ENCODE measurements around the gene PNRC1.
"Not testable (repeated sequence)": the region's sequence is repeated elsewhere in the genome, so short reads cannot be mapped to it uniquely, and the experiment has no call there.

The PNRC1 gene

DNA sequence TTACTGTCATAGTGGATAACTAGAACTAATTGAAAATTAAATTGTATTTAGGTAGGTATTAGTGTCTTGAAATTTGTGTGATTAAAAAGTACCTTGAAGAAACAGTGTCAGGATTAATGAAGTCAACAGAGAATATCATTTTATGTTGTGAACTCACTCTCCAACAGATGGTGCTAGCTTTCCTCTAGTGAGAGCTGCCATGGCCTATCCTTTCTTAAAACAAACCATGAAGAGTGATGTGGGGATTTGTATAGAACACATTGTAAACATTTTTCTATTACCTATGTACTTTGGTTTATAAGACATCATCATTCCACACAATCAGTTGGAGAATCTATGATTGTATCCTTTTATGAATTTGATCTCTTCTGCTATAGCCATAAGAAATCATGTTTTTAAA is 42.1 kb downstream of the PNRC1 start:
- Histone ChIP-seq H3F3A (ENCODE audit: insufficient read depth, low read length) (peaks cover 14% of the 10 kb centered on the region; the same call in 1 of the 2 replicates), H3K9ac (ENCODE audit: low read length) (no peak overlapping the region), H3K36me3 (replicated peaks; ENCODE audit: insufficient read depth, low read length) (no peaks in the 10 kb centered on the region), H3K4me1 (ENCODE audit: low read length) (peaks cover 18% of the 10 kb centered on the region), H3K27ac (ENCODE audit: low read length) (no peak overlapping the region), H3K9me2 (replicated peaks; ENCODE audit: insufficient read depth, low read length) (no peaks in the 10 kb centered on the region), H3K27me3 (replicated peaks; ENCODE audit: insufficient read depth, low read length) (no peaks in the 10 kb centered on the region), H3K4me2 (ENCODE audit: low read depth, low read length) (0 out of 2 replicates have a peak overlapping the region, but pooled peaks have one; percentile 22), H3K79me2 (ENCODE audit: low read length) (no peaks in the 10 kb centered on the region), H4K20me1 (ENCODE audit: insufficient read depth, low read length) (no peaks in the 10 kb centered on the region), H3K9me3 (replicated peaks; ENCODE audit: insufficient read depth, low read length) (no peaks in the 10 kb centered on the region), H3K4me3 (ENCODE audit: low read length) (no peak overlapping the region), H2AFZ (ENCODE audit: low read length) (no peak overlapping the region)
- TF ChIP-seq EZH2phosphoT487 (IDR thresholded peaks at IDR 0.05; ENCODE audit: low read length) (no peak), CTCF (IDR thresholded peaks at IDR 0.05; ENCODE audit: low read length) (peak; percentile 71)
- peak; percentile 71 for DNase-seq

DNA sequence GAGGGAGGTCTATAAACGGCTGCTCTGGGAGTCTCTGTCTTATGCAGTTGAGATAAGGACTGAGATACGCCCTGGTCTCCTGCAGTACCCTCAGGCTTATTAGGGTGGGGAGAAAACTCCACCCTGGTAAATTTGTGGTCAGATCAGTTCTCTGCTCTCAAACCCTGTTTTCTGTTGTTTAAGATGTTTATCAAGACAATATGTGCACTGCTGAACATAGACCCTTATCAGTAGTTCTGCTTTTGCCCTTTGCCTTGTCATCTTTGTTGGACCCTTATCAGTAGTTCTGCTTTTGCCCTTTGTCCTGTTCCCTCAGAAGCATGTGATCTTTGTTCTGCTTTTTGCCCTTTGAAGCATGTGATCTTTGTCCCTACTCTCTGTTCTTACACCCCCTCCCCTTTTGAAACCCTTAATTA is 47.7 kb downstream of the PNRC1 start:
- H2AFZ ChIP-seq (ENCODE audit: low read length); H3K4me3 ChIP-seq (ENCODE audit: low read length); H3F3A ChIP-seq (ENCODE audit: insufficient read depth, low read length); H3K27ac ChIP-seq (ENCODE audit: low read length); H3K4me1 ChIP-seq (ENCODE audit: low read length); H3K9me2 ChIP-seq (replicated peaks; ENCODE audit: insufficient read depth, low read length); H3K27me3 ChIP-seq (replicated peaks; ENCODE audit: insufficient read depth, low read length); H3K9ac ChIP-seq (ENCODE audit: low read length); H4K20me1 ChIP-seq (ENCODE audit: insufficient read depth, low read length); H3K4me2 ChIP-seq (ENCODE audit: low read depth, low read length); DNase-seq; H3K36me3 ChIP-seq (replicated peaks; ENCODE audit: insufficient read depth, low read length); H3K9me3 ChIP-seq (replicated peaks; ENCODE audit: insufficient read depth, low read length); H3K79me2 ChIP-seq (ENCODE audit: low read length): not testable (repeated sequence)

DNA sequence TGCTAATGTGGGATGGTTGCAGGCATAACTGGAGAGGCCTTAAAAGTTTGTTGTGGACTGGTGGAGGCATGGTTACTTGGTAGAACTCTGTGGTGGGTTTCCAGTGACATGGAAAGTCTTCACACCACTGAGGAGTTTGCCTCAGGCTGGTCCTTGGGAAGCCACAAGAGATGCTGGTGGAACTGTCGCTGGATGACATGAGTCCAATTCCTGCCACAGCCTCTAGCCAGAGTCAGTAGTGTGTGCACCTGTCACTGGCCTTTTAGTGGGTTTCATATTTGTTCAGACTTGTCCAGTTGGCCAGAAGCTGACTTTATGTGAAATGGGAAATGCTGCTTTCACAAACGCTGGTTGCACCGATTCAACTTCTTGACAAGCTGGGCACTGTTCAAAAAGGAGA is 51.0 kb downstream of the PNRC1 start:
- H3K79me2 ChIP-seq (ENCODE audit: low read length): no peaks in the 10 kb centered on the region
- no peak overlapping the region for H2AFZ ChIP-seq (ENCODE audit: low read length)
- no peak overlapping the region for H3K4me3 ChIP-seq (ENCODE audit: low read length)
- no peak overlapping the region for H3K4me2 ChIP-seq (ENCODE audit: low read depth, low read length)
- DNase-seq: no peak
- no peak overlapping the region for H3K9ac ChIP-seq (ENCODE audit: low read length)
- no peaks in the 10 kb centered on the region for H3K36me3 ChIP-seq (replicated peaks; ENCODE audit: insufficient read depth, low read length)
- H3K9me2 ChIP-seq (replicated peaks; ENCODE audit: insufficient read depth, low read length): no peaks in the 10 kb centered on the region
- no peaks in the 10 kb centered on the region for H3F3A ChIP-seq (ENCODE audit: insufficient read depth, low read length)
- H4K20me1 ChIP-seq (ENCODE audit: insufficient read depth, low read length): no peaks in the 10 kb centered on the region
- H3K27me3 ChIP-seq (replicated peaks; ENCODE audit: insufficient read depth, low read length): no peaks in the 10 kb centered on the region
- H3K4me1 ChIP-seq (ENCODE audit: low read length): 0 out of 2 replicates have a peak, but pooled peaks cover 5% of the 10 kb centered on the region
- TF ChIP-seq EZH2 (optimal IDR thresholded peaks at IDR 0.05; ENCODE audit: low read depth, low read length) (no peak), EZH2phosphoT487 (IDR thresholded peaks at IDR 0.05; ENCODE audit: low read length) (no peak), CTCF (IDR thresholded peaks at IDR 0.05; ENCODE audit: low read length) (no peak)
- H3K9me3 ChIP-seq (replicated peaks; ENCODE audit: insufficient read depth, low read length): no peaks in the 10 kb centered on the region
- H3K27ac ChIP-seq (ENCODE audit: low read length): no peak overlapping the region

DNA sequence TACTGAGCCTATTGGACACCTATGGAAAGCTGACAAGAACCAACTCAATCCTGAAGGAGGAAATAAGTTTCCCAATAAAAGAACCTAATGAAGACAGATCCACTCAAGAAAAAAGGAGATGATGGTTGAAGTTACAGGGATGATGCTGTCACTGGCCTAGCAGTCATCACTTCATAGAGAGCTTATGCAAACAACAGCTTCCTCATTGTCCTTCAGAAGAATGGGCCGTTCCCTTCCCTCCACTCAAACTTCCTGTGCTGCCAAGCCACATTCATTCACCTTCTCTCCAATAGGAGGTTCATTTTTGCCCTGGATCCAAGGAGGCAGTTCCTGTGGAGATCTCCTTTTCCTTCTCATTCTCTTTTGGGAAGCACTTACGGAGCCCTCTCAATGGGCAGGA is 51.5 kb downstream of the PNRC1 start:
- no peaks in the 10 kb centered on the region for H3K27me3 ChIP-seq (replicated peaks; ENCODE audit: insufficient read depth, low read length)
- TF ChIP-seq EZH2 (optimal IDR thresholded peaks at IDR 0.05; ENCODE audit: low read depth, low read length): no peak
- no peak for TF ChIP-seq CTCF (IDR thresholded peaks at IDR 0.05; ENCODE audit: low read length)
- TF ChIP-seq EZH2phosphoT487 (IDR thresholded peaks at IDR 0.05; ENCODE audit: low read length): no peak
- DNase-seq: no peak
- H3K9ac ChIP-seq (ENCODE audit: low read length): no peak overlapping the region
- H3K79me2 ChIP-seq (ENCODE audit: low read length): no peaks in the 10 kb centered on the region
- H3K9me3 ChIP-seq (replicated peaks; ENCODE audit: insufficient read depth, low read length): no peaks in the 10 kb centered on the region
- H3K4me1 ChIP-seq (ENCODE audit: low read length): 0 out of 2 replicates have a peak, but pooled peaks cover 5% of the 10 kb centered on the region
- no peaks in the 10 kb centered on the region for H4K20me1 ChIP-seq (ENCODE audit: insufficient read depth, low read length)
- no peaks in the 10 kb centered on the region for H3K9me2 ChIP-seq (replicated peaks; ENCODE audit: insufficient read depth, low read length)
- H3F3A ChIP-seq (ENCODE audit: insufficient read depth, low read length): no peaks in the 10 kb centered on the region
- H3K36me3 ChIP-seq (replicated peaks; ENCODE audit: insufficient read depth, low read length): no peaks in the 10 kb centered on the region
- no peak overlapping the region for H3K27ac ChIP-seq (ENCODE audit: low read length)
- no peak overlapping the region for H3K4me2 ChIP-seq (ENCODE audit: low read depth, low read length)
- H2AFZ ChIP-seq (ENCODE audit: low read length): no peak overlapping the region
- no peak overlapping the region for H3K4me3 ChIP-seq (ENCODE audit: low read length)
